Measurements from ENCODE around the gene RPS6KC1.

DNA sequence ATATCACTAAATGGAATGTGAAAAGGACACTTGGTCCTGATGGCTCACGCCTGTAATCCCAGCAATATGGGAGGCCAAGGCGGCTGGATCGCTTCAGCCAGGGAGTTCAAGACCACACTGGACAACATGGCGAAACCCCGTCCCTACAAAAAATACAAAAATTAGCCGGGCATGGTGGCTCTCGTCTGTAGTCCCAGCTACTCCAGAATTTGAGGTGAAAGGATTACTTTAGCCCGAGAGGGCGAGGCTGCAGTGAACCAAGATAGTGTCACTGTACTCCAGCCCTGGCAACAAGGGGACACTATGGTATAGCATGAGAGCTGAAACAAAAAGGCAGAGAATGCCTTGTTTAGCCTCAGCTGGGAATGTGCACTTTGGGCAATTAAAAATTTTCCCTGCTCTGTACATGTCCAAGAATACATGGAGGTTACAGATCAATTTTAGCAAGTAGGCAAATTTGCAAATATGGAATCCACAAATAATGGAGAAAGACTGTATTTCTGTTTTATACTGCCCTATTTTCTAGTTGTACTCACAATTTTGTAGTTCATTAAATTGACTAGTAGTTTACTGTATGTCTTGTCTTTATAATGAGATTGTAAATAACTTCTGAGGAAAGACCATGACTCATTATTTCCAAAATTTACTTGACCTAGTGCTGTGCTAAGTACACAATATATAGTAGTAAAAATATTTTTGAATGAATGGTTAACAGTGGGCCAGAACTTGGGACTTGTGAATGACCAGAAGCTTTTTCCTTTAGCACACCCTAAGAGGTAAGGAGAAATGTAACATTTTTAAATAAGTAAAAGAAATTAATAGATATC, 33.4 kb upstream of the RPS6KC1 start:
- TF ChIP-seq, protein P1, sequence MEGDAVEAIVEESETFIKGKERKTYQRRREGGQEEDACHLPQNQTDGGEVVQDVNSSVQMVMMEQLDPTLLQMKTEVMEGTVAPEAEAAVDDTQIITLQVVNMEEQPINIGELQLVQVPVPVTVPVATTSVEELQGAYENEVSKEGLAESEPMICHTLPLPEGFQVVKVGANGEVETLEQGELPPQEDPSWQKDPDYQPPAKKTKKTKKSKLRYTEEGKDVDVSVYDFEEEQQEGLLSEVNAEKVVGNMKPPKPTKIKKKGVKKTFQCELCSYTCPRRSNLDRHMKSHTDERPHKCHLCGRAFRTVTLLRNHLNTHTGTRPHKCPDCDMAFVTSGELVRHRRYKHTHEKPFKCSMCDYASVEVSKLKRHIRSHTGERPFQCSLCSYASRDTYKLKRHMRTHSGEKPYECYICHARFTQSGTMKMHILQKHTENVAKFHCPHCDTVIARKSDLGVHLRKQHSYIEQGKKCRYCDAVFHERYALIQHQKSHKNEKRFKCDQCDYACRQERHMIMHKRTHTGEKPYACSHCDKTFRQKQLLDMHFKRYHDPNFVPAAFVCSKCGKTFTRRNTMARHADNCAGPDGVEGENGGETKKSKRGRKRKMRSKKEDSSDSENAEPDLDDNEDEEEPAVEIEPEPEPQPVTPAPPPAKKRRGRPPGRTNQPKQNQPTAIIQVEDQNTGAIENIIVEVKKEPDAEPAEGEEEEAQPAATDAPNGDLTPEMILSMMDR (IDR thresholded peaks at IDR 0.05; ENCODE audit: low read length) = no peak
- no peak for TF ChIP-seq EZH2 (IDR thresholded peaks at IDR 0.05; ENCODE audit: borderline replicate concordance, low read length)

Measured in OCI-LY1 (cell line).